HepG2 (cell line): ENCODE measurements around the gene ACTR1B. TPM values are rescaled to one million over a fixed set of nuclear protein-coding genes. Genes with fewer than 3 reads are reported as not detected.

ENCODE experiments used
- ATAC-seq: fragments of 200-7000 bp; cut with Tn5 transposase; 3 replicates; pipeline ENCODE4 v1.9.1; 2020; ENCODE audit warnings: mild to moderate bottlenecking, moderate library complexity
- BruUV-seq: library from RNA; stranded (reverse); fragments of 400-500 nt; replicated peaks from 2 replicates; lab custom pipeline; 2021; lab: Mats Ljungman, UMichigan
- CTCF ChIA-PET: fragments of 300-600 bp; formaldehyde crosslinking; extraction: SDS; loops from one replicate; lab custom pipeline; 2021; ENCODE audit warnings: low total read pairs, inconsistent platforms, low intra/inter-chr PET ratio; lab: Yijun Ruan, JAX
- POLR2A ChIA-PET: fragments of 350-600 bp; sonication (Branson Sonifier 250); formaldehyde crosslinking; loops from one replicate; lab custom pipeline; 2020; ENCODE audit warnings: antibody characterized with exemption, inconsistent platforms; lab: Yijun Ruan, JAX
- DNase-seq: peaks from one replicate; pipeline ENCODE4 v3.0.0-alpha.2; 2015; ENCODE audit warnings: low spot score
- FAIRE-seq: peaks from 3 replicates; lab custom pipeline; 2011; peaks lifted over from hg19 to GRCh38; lab: Jason Lieb, UNC
- H2AFZ ChIP-seq: one replicate; pipeline ENCODE4 v1.6.1; 2011; ENCODE audit warnings: low read length, inconsistent platforms
- H3K27ac ChIP-seq: fragments of 300-600 bp; 3 replicates; pipeline ENCODE4 v1.8.0; 2011; ENCODE audit warnings: mixed run types, mild to moderate bottlenecking, mixed read lengths, low read length, inconsistent platforms; ENCODE audit not compliant: insufficient read depth; ENCODE audit errors: extremely low read length
- H3K27me3 ChIP-seq, 2 experiments: fragments of 200-600 bp in 1 of 2; 2 replicates in 1 of 2; 3 replicates in 1 of 2; pipeline versions ENCODE4 v1.6.0 to v1.8.0; 2011; ENCODE audit warnings: low read length in 2 of 2, mild to moderate bottlenecking in 2 of 2, moderate library complexity in 2 of 2, inconsistent platforms in 1 of 2; ENCODE audit not compliant: insufficient read depth in 2 of 2, control insufficient read depth in 1 of 2
- H3K36me3 ChIP-seq, 2 experiments: fragments of 200-600 bp in 1 of 2; replicated peaks in 1 of 2; 2 replicates in 1 of 2; 3 replicates in 1 of 2; pipeline versions ENCODE4 v1.5.1 to v1.8.0; 2011; ENCODE audit warnings: low read length in 2 of 2, inconsistent platforms in 1 of 2; ENCODE audit not compliant: insufficient read depth in 2 of 2, control insufficient read depth in 1 of 2
- H3K4me1 ChIP-seq: 2 replicates; pipeline ENCODE4 v1.5.1; 2012; ENCODE audit warnings: low read length, inconsistent platforms; ENCODE audit not compliant: insufficient read depth
- H3K4me2 ChIP-seq: 2 replicates; pipeline ENCODE4 v1.6.0; 2011; ENCODE audit warnings: low read depth, low read length, inconsistent platforms
- H3K4me3 ChIP-seq, 3 experiments: fragments of 200-600 bp in 1 of 3; sonication (generic), shearing (Covaris generic) in 1 of 3; replicated peaks in 1 of 3; 2 replicates each; pipeline ENCODE4 v1.5.1; 2011 to 2016; ENCODE audit warnings: low read length in 3 of 3, inconsistent platforms in 2 of 3, low read depth in 2 of 3, mild to moderate bottlenecking in 2 of 3, control low read depth in 1 of 3, mixed read lengths in 1 of 3; ENCODE audit not compliant: insufficient read depth in 1 of 3
- H3K79me2 ChIP-seq: one replicate; pipeline ENCODE4 v1.6.1; 2011; ENCODE audit warnings: low read length, inconsistent platforms; ENCODE audit not compliant: insufficient read depth
- H3K9ac ChIP-seq: 2 replicates; pipeline ENCODE4 v1.6.0; 2011; ENCODE audit warnings: mild to moderate bottlenecking, low read depth, low read length, inconsistent platforms; ENCODE audit not compliant: insufficient read depth
- H3K9me3 ChIP-seq: 2 replicates; pipeline ENCODE4 v1.5.1; 2012; ENCODE audit warnings: mild to moderate bottlenecking, low read length
- H4K20me1 ChIP-seq: 2 replicates; pipeline ENCODE4 v1.6.0; 2011; ENCODE audit warnings: inconsistent platforms, mild to moderate bottlenecking, low read length, moderate library complexity; ENCODE audit not compliant: insufficient read depth
- CHD2 ChIP-seq: IDR thresholded peaks from 2 replicates; pipeline ENCODE4 v1.6.1; 2011; ENCODE audit warnings: low read depth, low read length, improper control_type of control experiment
- DBP ChIP-seq: sonication (generic); formaldehyde crosslinking; IDR thresholded peaks from 2 replicates; pipeline ENCODE4 v1.4.0; 2020; ENCODE audit warnings: missing genetic modification reagents; ENCODE audit errors: not compliant biosample characterization
- IKZF5 ChIP-seq: IDR thresholded peaks from 2 replicates; pipeline ENCODE4 v1.6.1; 2018; ENCODE audit warnings: missing genetic modification reagents, mild to moderate bottlenecking, missing compliant biosample characterization
- ISL2 ChIP-seq: sonication (generic); formaldehyde crosslinking; IDR thresholded peaks from 2 replicates; pipeline ENCODE4 v1.5.0; 2020; ENCODE audit warnings: missing genetic modification reagents
- NFRKB ChIP-seq: fragments of 450-650 bp; IDR thresholded peaks from 2 replicates; pipeline ENCODE4 v1.6.1; 2017
- NKX3-1 ChIP-seq: sonication (generic); formaldehyde crosslinking; IDR thresholded peaks from 2 replicates; pipeline ENCODE4 v1.5.0; 2020; ENCODE audit warnings: missing genetic modification reagents
- RAD21 ChIP-seq: fragments of 450-650 bp; formaldehyde crosslinking; IDR thresholded peaks from 2 replicates; pipeline ENCODE4 v1.5.0; 2020; ENCODE audit warnings: mild to moderate bottlenecking
- SNAPC5 ChIP-seq: sonication (generic); formaldehyde crosslinking; IDR thresholded peaks from 2 replicates; pipeline ENCODE4 v1.8.1; 2023; ENCODE audit warnings: mild to moderate bottlenecking, missing genetic modification reagents, borderline replicate concordance
- ZBTB21 ChIP-seq: sonication (generic); formaldehyde crosslinking; IDR thresholded peaks from 2 replicates; pipeline ENCODE4 v1.4.0; 2020; ENCODE audit warnings: missing genetic modification reagents
- ZNF256 ChIP-seq: sonication (generic); formaldehyde crosslinking; conservative IDR thresholded peaks from 2 replicates; pipeline ENCODE4 v1.4.0; 2020; ENCODE audit warnings: missing genetic modification reagents
- ZNF276 ChIP-seq: sonication (generic); formaldehyde crosslinking; IDR thresholded peaks from 2 replicates; pipeline ENCODE4 v1.4.0; 2020; ENCODE audit warnings: mild to moderate bottlenecking, low read depth, missing genetic modification reagents
- ZNF337 ChIP-seq: sonication (generic); formaldehyde crosslinking; IDR thresholded peaks from 2 replicates; pipeline ENCODE4 v1.5.1; 2020; ENCODE audit warnings: missing genetic modification reagents, low read depth, mild to moderate bottlenecking, borderline replicate concordance
- ZNF552 ChIP-seq: sonication (generic); formaldehyde crosslinking; IDR thresholded peaks from 2 replicates; pipeline ENCODE4 v1.9.0; 2022; ENCODE audit warnings: missing genetic modification reagents, mild to moderate bottlenecking, borderline replicate concordance
- ZNF562 ChIP-seq: sonication (generic); formaldehyde crosslinking; IDR thresholded peaks from 2 replicates; pipeline ENCODE4 v1.8.0; 2022; ENCODE audit warnings: missing genetic modification reagents, borderline replicate concordance
- ZUFSP ChIP-seq: sonication (generic); formaldehyde crosslinking; IDR thresholded peaks from 2 replicates; pipeline ENCODE4 v1.9.0; 2021; ENCODE audit warnings: missing genetic modification reagents, mild to moderate bottlenecking, borderline replicate concordance
- WGBS: methylation state at CpG from one replicate; pipeline ENCODE4 v1.1.6; 2017; ENCODE audit warnings: low lambda C conversion rate; 5-methylcytosine and 5-hydroxymethylcytosine counted together
- in situ Hi-C: cut with HindIII; loops from 2 replicates; pipeline ENCODE4 v1.10.0; 2017; ENCODE audit warnings: low pct_unique_long_range_greater_than_20kb; ENCODE audit not compliant: extremely low pct_ligation_motif_present
- intact Hi-C: fragments of 100-400 bp; cut with micrococcal nuclease; formaldehyde crosslinking; loops from one replicate; pipeline ENCODE4 v1.10.0; 2022; ENCODE audit not compliant: unreplicated experiment
- polyA plus RNA-seq, 8 experiments: library from polyadenylated mRNA; depleted of rRNA in 3 of 8; stranded (reverse) in 7 of 8; unstranded in 1 of 8; fragments of >200 nt; fragmentation: Illumina TruSeq in 4 of 8; extraction: Trizol in 4 of 8; gene quantifications; 2 replicates each; pipeline versions ENCODE4 v1.2.1 to v1.2.3, GENCODE V29; 2011 to 2016; ENCODE audit warnings: low read depth in 4 of 8, missing spikeins in 1 of 8, mixed read lengths in 1 of 8; ENCODE audit not compliant: insufficient read depth in 1 of 8
- total RNA-seq, 5 experiments: library from RNA; depleted of rRNA; stranded (reverse); fragments of >200 nt; fragmentation: Illumina TruSeq; extraction: Trizol; gene quantifications; 2 replicates each; pipeline ENCODE4 v1.2.3, GENCODE V29; 2016; ENCODE audit warnings: low read depth in 1 of 5

The ACTR1B gene
- total and polyA plus RNA-seq, 2 of the 13 experiments (the other 11 are each of a cell fraction or from before 2014, with no cell fraction given) = 61.7 to 76.7 TPM

GRCh38 chr2:97646977-97647376, 16.9 kb downstream of the ACTR1B start (continued):
- no peak for TF ChIP-seq RAD21 (CRISPR knock-in tag)
- TF ChIP-seq DBP (CRISPR knock-in tag) = no peak
- TF ChIP-seq NFRKB = no peak

- in situ Hi-C loops (no loop called here), intact Hi-C loops (loop anchor here (2.0 to 5.0 kb wide), 2 partner anchors 17 to 54 kb away; no protein-coding TSS in a partner anchor)
- FAIRE-seq (peak; percentile 83), ATAC-seq (peak; percentile 96), DNase-seq (peak; percentile 98)
- H3K9ac ChIP-seq = peak within 1 kb of the TSS; percentile 99
- peaks cover 21% of the 10 kb centered on the region for H3K4me1 ChIP-seq
- H3K9me3 ChIP-seq = no peaks in the 10 kb centered on the region
- peaks cover 18% of the 10 kb centered on the region for H3K79me2 ChIP-seq
- under 1% methylated on average over 22 of the region's 63 CpGs for WGBS
- no peaks in the 10 kb centered on the region; a peak in 1 of 5 replicates for H3K27me3 ChIP-seq
- peak within 1 kb of the TSS; percentile 76 for H3K27ac ChIP-seq
- peak within 1 kb of the TSS; percentile 96 for H2AFZ ChIP-seq
- POLR2A ChIA-PET = interaction anchor here (0.7 to 12.2 kb wide), 8 partner anchors 10 to 1582 kb away, joined by 3 to 298 read pairs (median 8); partner anchors contain the start of genes ACTR1B, ANKRD36B and C2orf92
- H4K20me1 ChIP-seq = no peaks in the 10 kb centered on the region
- CTCF ChIA-PET = no interaction called here
- no TSS peak for BruUV-seq
- H3K4me3 ChIP-seq = peak within 1 kb of the TSS; percentile 98 to 100 (median 99)
- peaks cover 10 to 28% of the 10 kb centered on the region in 2 experiments for H3K36me3 ChIP-seq
- H3K4me2 ChIP-seq = peak within 1 kb of the TSS; percentile 92
- no peak for TF ChIP-seq ZUFSP (CRISPR knock-in tag)
- peak; percentile 89 for TF ChIP-seq NKX3-1 (CRISPR knock-in tag)
- peak; percentile 78; the same call in 1 of the 2 replicates for TF ChIP-seq ZNF552 (CRISPR knock-in tag)
- TF ChIP-seq ZNF337 = peak; percentile 72
- TF ChIP-seq ZNF256 (CRISPR knock-in tag) = peak; percentile 81; the same call in 1 of the 2 replicates
- no peak for TF ChIP-seq CHD2
- no peak for TF ChIP-seq ZBTB21 (CRISPR knock-in tag)
- TF ChIP-seq SNAPC5 (CRISPR knock-in tag) = peak; percentile 16; the same call in 1 of the 2 replicates
- no peak for TF ChIP-seq ZNF562 (CRISPR knock-in tag)
- TF ChIP-seq IKZF5 (CRISPR knock-in tag) = peak; percentile 54
- no peak for TF ChIP-seq ZNF276 (CRISPR knock-in tag)
- peak; percentile 68 for TF ChIP-seq ISL2 (CRISPR knock-in tag)
Measured at GRCh38 chr2:97645695-97646629, 17.9 kb downstream of the ACTR1B start, which contains the start of gene COX5B. Gene COX5B, plus strand, starts transcription at chr2:97646062. Its CDS starts 25 bp downstream, at chr2:97646087.
